OCI-LY3 (cell line): ENCODE results near the gene BTG2.

ENCODE experiments used
- EZH2phosphoT487 ChIP-seq: fragments of 200-600 bp; shearing (Covaris generic); IDR thresholded peaks from 2 replicates; pipeline ENCODE4 v1.6.1; 2018; ENCODE audit warnings: antibody characterized with exemption, mixed run types, low read depth
- TF ChIP-seq, protein P1 (sequence below): fragments of 200-600, 300-600 bp; sonication (generic); IDR thresholded peaks from 2 replicates; pipeline ENCODE4 v1.5.1; 2014; ENCODE audit warnings: antibody characterized with exemption, low read length, low read depth

GRCh38 chr1:203281851-203282661, 23.3 kb upstream of the BTG2 start:
- TF ChIP-seq, protein P1, sequence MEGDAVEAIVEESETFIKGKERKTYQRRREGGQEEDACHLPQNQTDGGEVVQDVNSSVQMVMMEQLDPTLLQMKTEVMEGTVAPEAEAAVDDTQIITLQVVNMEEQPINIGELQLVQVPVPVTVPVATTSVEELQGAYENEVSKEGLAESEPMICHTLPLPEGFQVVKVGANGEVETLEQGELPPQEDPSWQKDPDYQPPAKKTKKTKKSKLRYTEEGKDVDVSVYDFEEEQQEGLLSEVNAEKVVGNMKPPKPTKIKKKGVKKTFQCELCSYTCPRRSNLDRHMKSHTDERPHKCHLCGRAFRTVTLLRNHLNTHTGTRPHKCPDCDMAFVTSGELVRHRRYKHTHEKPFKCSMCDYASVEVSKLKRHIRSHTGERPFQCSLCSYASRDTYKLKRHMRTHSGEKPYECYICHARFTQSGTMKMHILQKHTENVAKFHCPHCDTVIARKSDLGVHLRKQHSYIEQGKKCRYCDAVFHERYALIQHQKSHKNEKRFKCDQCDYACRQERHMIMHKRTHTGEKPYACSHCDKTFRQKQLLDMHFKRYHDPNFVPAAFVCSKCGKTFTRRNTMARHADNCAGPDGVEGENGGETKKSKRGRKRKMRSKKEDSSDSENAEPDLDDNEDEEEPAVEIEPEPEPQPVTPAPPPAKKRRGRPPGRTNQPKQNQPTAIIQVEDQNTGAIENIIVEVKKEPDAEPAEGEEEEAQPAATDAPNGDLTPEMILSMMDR: no peak
- no peak for TF ChIP-seq EZH2phosphoT487
